ENCODE data around the gene NSFL1C.
A peak's percentile ranks its signal among the peaks of the same experiment; 100 is the strongest.

The NSFL1C gene

GRCh38 chr20:1484438-1485116 is 17.9 kb upstream of the NSFL1C start:
- DNase-seq (ENCODE audit: low spot score): no peak

- DNase-seq (ENCODE audit: low spot score): peak; percentile 73
Measured at GRCh38 chr20:1479831-1480595, 13.4 kb upstream of the NSFL1C start.

GRCh38 chr20:1478566-1478965 is 11.9 kb upstream of the NSFL1C start:
- no peak for DNase-seq (ENCODE audit: low spot score)

GRCh38 chr20:1477896-1478490 is 11.3 kb upstream of the NSFL1C start:
- no peak for DNase-seq (ENCODE audit: low spot score)

GRCh38 chr20:1474817-1475603 is 8.4 kb upstream of the NSFL1C start:
- no peak for DNase-seq (ENCODE audit: low spot score)

GRCh38 chr20:1474325-1474724 is 7.7 kb upstream of the NSFL1C start:
- no peak for DNase-seq (ENCODE audit: low spot score)

GRCh38 chr20:1473246-1474220 is 6.9 kb upstream of the NSFL1C start:
- no peak for DNase-seq (ENCODE audit: low spot score)

- no peak for DNase-seq (ENCODE audit: low spot score)
Measured at GRCh38 chr20:1472556-1473245, 6.1 kb upstream of the NSFL1C start.

GRCh38 chr20:1471242-1471641 is 4.6 kb upstream of the NSFL1C start:
- no peak for DNase-seq (ENCODE audit: low spot score)

GRCh38 chr20:1469925-1470571 is 3.4 kb upstream of the NSFL1C start:
- DNase-seq (ENCODE audit: low spot score): peak; percentile 66

DNA sequence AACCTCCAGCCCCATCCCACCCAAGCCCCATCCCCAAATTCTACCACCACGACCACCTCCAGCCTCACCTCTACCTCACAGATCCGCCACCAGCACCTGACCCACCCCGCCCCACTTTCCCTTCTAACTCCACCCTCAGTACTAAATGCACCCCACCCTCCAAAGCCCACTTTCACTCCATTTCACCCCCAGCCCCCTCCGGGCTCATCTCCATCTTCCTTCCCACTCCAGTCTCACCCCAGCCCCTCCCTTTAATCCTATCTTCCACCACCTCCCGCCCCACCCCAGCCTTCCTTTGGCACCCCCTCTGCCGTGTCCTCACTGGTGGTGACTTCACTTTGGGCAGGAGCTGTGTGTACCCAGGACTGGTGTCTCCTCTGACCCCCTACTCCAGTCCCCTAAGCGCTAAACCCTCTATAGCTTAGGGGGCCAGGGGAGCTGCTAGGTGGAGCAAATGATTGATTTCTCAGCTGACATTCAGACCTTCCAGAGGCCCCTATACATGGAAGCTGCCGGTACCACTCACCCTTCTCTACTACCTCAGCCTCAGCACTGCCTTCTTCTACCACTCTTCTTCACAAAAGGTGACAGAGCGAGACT is 2.8 kb upstream of the NSFL1C start:
- no peak for DNase-seq (ENCODE audit: low spot score)

- no peak for DNase-seq (ENCODE audit: low spot score)
Measured at GRCh38 chr20:1468117-1468624, 1.5 kb upstream of the NSFL1C start.

GRCh38 chr20:1467355-1468116 is 887 bp upstream of the NSFL1C start:
- peak; percentile 62 for DNase-seq (ENCODE audit: low spot score)

GRCh38 chr20:1467082-1467354 is 369 bp upstream of the NSFL1C start:
- DNase-seq (ENCODE audit: low spot score): peak; percentile 21

DNA sequence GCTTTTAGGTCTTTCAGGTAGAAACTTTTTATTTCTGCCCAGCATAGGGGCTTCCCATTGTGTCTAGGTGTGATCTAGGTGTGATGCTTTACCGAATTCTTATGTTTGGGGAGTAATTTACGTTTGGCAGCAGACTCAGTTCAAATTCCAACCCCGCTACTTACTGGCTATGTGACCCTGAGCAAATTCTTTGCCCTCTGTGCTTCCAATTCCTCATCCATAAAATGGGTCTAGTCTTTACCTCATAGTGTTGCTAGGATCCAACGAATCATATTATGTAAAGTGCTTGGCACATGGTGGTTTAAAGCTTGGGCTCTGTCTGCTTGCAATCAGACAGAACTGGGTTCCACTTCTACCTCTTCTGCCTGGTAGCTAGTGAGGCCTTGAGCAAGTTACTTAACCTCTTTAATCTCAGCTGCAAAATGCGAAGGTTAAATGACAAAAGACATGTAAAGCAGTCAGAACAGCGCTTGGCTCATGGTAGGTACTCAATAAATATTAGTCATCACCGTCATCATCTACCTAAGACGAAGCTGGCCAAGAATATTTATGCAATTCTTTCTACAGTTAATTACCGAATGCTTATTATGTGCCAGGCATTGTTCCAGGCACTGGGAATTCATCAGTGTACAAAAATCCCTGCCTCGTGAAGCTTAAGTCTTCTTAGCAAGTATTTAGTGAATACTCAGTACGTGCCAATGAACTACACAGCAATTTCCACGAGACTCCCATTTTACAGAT is 1.0 kb downstream of the NSFL1C start:
- DNase-seq (ENCODE audit: low spot score): no peak

GRCh38 chr20:1463971-1464570 is 2.6 kb downstream of the NSFL1C start:
- no peak for DNase-seq (ENCODE audit: low spot score)

DNA sequence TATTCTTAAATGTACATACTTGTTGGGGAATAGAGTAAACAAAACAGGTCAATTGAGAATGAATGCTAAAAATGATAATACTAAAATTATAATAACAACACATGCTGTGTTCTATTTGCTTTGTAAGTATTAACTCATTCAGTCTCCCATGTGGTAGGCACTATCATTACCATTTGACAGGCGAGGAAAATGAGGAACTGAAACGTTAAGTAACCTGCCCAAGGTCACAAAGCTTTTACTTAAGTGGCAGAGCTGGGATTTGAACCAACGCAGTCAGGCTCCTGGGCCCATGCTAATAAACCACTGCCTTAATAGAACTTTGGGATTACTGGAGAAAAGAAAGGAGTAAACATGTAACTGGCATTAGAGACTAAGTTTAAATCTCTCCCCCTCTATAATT is 3.8 kb downstream of the NSFL1C start:
- DNase-seq (ENCODE audit: low spot score): no peak
